Neural progenitor cell (in vitro differentiated cells): ENCODE data around the gene CACNA1C. TPM values are rescaled to one million over a fixed set of nuclear protein-coding genes. Genes with fewer than 3 reads are reported as not detected.
A peak's percentile ranks its signal among the peaks of the same experiment; 100 is the strongest.

ENCODE experiments used
- DNase-seq: peaks from one replicate; pipeline ENCODE4 v3.0.0-alpha.2; 2016; ENCODE audit warnings: low spot score
- H2AFZ ChIP-seq: fragments of 200-600 bp; sonication (generic); replicated peaks from 2 replicates; pipeline ENCODE4 v1.6.1; 2016; ENCODE audit warnings: antibody characterized with exemption
- H3F3A ChIP-seq: fragments of 200-600 bp; sonication (generic); 2 replicates; pipeline ENCODE4 v1.6.1; 2016; ENCODE audit warnings: antibody characterized with exemption, low read depth
- H3K27ac ChIP-seq: fragments of 200-600 bp; sonication (generic); 2 replicates; pipeline ENCODE4 v1.5.1; 2016; ENCODE audit warnings: mild to moderate bottlenecking
- H3K27me3 ChIP-seq: fragments of 200-600 bp; sonication (generic); 2 replicates; pipeline ENCODE4 v1.6.1; 2016; ENCODE audit warnings: mild to moderate bottlenecking, moderate library complexity
- H3K36me3 ChIP-seq: fragments of 200-600 bp; sonication (generic); 2 replicates; pipeline ENCODE4 v1.5.1; 2016
- H3K4me1 ChIP-seq: fragments of 200-600 bp; sonication (generic); 2 replicates; pipeline ENCODE4 v1.6.1; 2016; ENCODE audit warnings: mixed run types
- H3K4me2 ChIP-seq: fragments of 200-600 bp; sonication (generic); 2 replicates; pipeline ENCODE4 v1.6.1; 2016
- H3K4me3 ChIP-seq: fragments of 200-600 bp; sonication (generic); 2 replicates; pipeline ENCODE4 v1.5.1; 2016
- H3K79me2 ChIP-seq: fragments of 200-600 bp; sonication (generic); 2 replicates; pipeline ENCODE4 v1.6.1; 2016; ENCODE audit warnings: low read depth
- H3K9ac ChIP-seq: fragments of 200-600 bp; sonication (generic); 2 replicates; pipeline ENCODE4 v1.6.1; 2016
- H3K9me3 ChIP-seq: fragments of 200-600 bp; sonication (generic); 2 replicates; pipeline ENCODE4 v1.5.1; 2016; ENCODE audit warnings: low read depth
- H4K20me1 ChIP-seq: fragments of 200-600 bp; sonication (generic); 2 replicates; pipeline ENCODE4 v1.6.1; 2016; ENCODE audit warnings: low read depth
- H3K27ac Mint-ChIP-seq: 3 replicates; pipeline ENCODE4 v1.8.0; 2021; ENCODE audit warnings: mixed read lengths
- H3K27me3 Mint-ChIP-seq: 2 replicates; pipeline ENCODE4 v1.8.0; 2022; ENCODE audit warnings: low read depth, mild to moderate bottlenecking, inconsistent platforms, moderate library complexity, mixed read lengths; ENCODE audit not compliant: insufficient read depth
- H3K36me3 Mint-ChIP-seq: 3 replicates; pipeline ENCODE4 v1.8.0; 2021; ENCODE audit warnings: mixed read lengths
- H3K4me1 Mint-ChIP-seq: 3 replicates; pipeline ENCODE4 v1.8.0; 2021; ENCODE audit warnings: mixed read lengths
- H3K4me3 Mint-ChIP-seq: 3 replicates; pipeline ENCODE4 v1.8.0; 2021; ENCODE audit warnings: mild to moderate bottlenecking, moderate library complexity, mixed read lengths
- H3K9me3 Mint-ChIP-seq: 3 replicates; pipeline ENCODE4 v1.8.0; 2020; ENCODE audit warnings: mixed read lengths
- CTCF ChIP-seq: fragments of 200-600 bp; sonication (generic); IDR thresholded peaks from 2 replicates; pipeline ENCODE4 v1.5.1; 2017; ENCODE audit warnings: antibody characterized with exemption, mild to moderate bottlenecking
- EZH2 ChIP-seq: fragments of 200-600 bp; sonication (generic); IDR thresholded peaks from 2 replicates; pipeline ENCODE4 v1.6.1; 2017; ENCODE audit warnings: antibody characterized with exemption, mild to moderate bottlenecking, moderate library complexity
- EZH2phosphoT487 ChIP-seq: fragments of 200-600 bp; sonication (generic); IDR thresholded peaks from 2 replicates; pipeline ENCODE4 v1.6.1; 2017; ENCODE audit warnings: antibody characterized with exemption
- total RNA-seq: library from RNA; depleted of rRNA; stranded (reverse); fragments of >200 nt; gene quantifications from 2 replicates; pipeline ENCODE4 v1.2.3, GENCODE V29; 2015; ENCODE audit warnings: low replicate concordance

The CACNA1C gene
- total RNA-seq, 1 donor from 2014 or later = 2.7 TPM

GRCh38 chr12:2013086-2013485 is 39.7 kb upstream of the CACNA1C start:
- Histone ChIP-seq H3K4me3 (no peak overlapping the region), H3K27ac (no peak overlapping the region), H4K20me1 (no peaks in the 10 kb centered on the region), H3K27me3 (no peaks in the 10 kb centered on the region), H3K9ac (no peak overlapping the region), H2AFZ (no peak overlapping the region), H3K36me3 (no peaks in the 10 kb centered on the region), H3F3A (peaks cover 11% of the 10 kb centered on the region), H3K4me2 (no peak overlapping the region), H3K79me2 (no peaks in the 10 kb centered on the region), H3K4me1 (peaks cover 27% of the 10 kb centered on the region), H3K9me3 (no peaks in the 10 kb centered on the region)
- Mint-ChIP-seq H3K4me3 (no peak overlapping the region), H3K36me3 (no peaks in the 10 kb centered on the region), H3K9me3 (no peaks in the 10 kb centered on the region), H3K27ac (no peak overlapping the region), H3K4me1 (peaks cover 20% of the 10 kb centered on the region), H3K27me3 (no peaks in the 10 kb centered on the region)
- TF ChIP-seq EZH2phosphoT487 (no peak), CTCF (no peak), EZH2 (no peak)
- no peak for DNase-seq

GRCh38 chr12:2013527-2014223 is 39.1 kb upstream of the CACNA1C start:
- H4K20me1 ChIP-seq = no peaks in the 10 kb centered on the region
- H3K27me3 Mint-ChIP-seq = no peaks in the 10 kb centered on the region
- H3K4me3 Mint-ChIP-seq = no peak overlapping the region
- H3K27ac Mint-ChIP-seq = peak overlapping the region; percentile 29
- H3K36me3 Mint-ChIP-seq = no peaks in the 10 kb centered on the region
- H3K36me3 ChIP-seq = no peaks in the 10 kb centered on the region
- DNase-seq = no peak
- peaks cover 30% of the 10 kb centered on the region for H3K4me1 ChIP-seq
- H3K27me3 ChIP-seq = no peaks in the 10 kb centered on the region
- TF ChIP-seq EZH2phosphoT487 = no peak
- no peak for TF ChIP-seq EZH2
- TF ChIP-seq CTCF = no peak
- no peaks in the 10 kb centered on the region for H3K9me3 ChIP-seq
- no peaks in the 10 kb centered on the region for H3K79me2 ChIP-seq
- peaks cover 15% of the 10 kb centered on the region for H3F3A ChIP-seq
- no peak overlapping the region for H2AFZ ChIP-seq
- no peak overlapping the region for H3K9ac ChIP-seq
- no peak overlapping the region for H3K27ac ChIP-seq
- no peaks in the 10 kb centered on the region for H3K9me3 Mint-ChIP-seq
- no peak overlapping the region for H3K4me2 ChIP-seq
- H3K4me1 Mint-ChIP-seq = peaks cover 23% of the 10 kb centered on the region
- H3K4me3 ChIP-seq = no peak overlapping the region

GRCh38 chr12:2014231-2014630 is 38.6 kb upstream of the CACNA1C start:
- H3K4me3 ChIP-seq = no peak overlapping the region
- H3K9me3 ChIP-seq = no peaks in the 10 kb centered on the region
- H3K27ac ChIP-seq = no peak overlapping the region
- H3K36me3 ChIP-seq = no peaks in the 10 kb centered on the region
- no peak overlapping the region for H3K27ac Mint-ChIP-seq
- no peaks in the 10 kb centered on the region for H3K27me3 Mint-ChIP-seq
- peaks cover 28% of the 10 kb centered on the region for H3K4me1 ChIP-seq
- no peak for DNase-seq
- no peak for TF ChIP-seq EZH2phosphoT487
- no peak for TF ChIP-seq CTCF
- TF ChIP-seq EZH2 = no peak
- no peaks in the 10 kb centered on the region for H3K9me3 Mint-ChIP-seq
- peaks cover 22% of the 10 kb centered on the region for H3K4me1 Mint-ChIP-seq
- peaks cover 15% of the 10 kb centered on the region for H3F3A ChIP-seq
- H3K4me2 ChIP-seq = no peak overlapping the region
- no peak overlapping the region for H3K4me3 Mint-ChIP-seq
- no peaks in the 10 kb centered on the region for H3K79me2 ChIP-seq
- H3K9ac ChIP-seq = no peak overlapping the region
- no peaks in the 10 kb centered on the region for H4K20me1 ChIP-seq
- H3K36me3 Mint-ChIP-seq = no peaks in the 10 kb centered on the region
- no peaks in the 10 kb centered on the region for H3K27me3 ChIP-seq
- no peak overlapping the region for H2AFZ ChIP-seq
